ENCODE measurements around the gene CAMSAP1.

DNA sequence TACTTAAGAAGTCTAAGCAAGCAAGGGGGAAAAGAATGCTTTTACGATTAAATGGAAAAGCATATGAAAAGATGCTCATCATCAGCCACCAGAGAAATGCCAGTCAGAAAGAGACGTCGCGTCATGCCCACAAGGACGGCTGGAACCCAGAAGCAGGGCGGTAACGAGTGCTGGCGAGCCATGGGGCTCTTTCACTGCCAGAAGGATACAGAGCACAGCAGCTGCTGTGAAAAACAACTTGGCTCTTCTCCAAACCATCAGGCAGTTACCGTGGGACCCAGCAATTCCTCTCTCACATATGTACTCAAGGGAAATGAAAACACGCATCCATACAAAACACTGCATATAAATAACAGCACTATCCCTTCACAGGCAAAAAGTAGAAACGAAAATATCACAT, 95.5 kb downstream of the CAMSAP1 start:
- TF ChIP-seq TEAD4 (IDR thresholded peaks at IDR 0.05) (no peak), TCF12 (IDR thresholded peaks at IDR 0.05; ENCODE audit: low read depth) (no peak), RAD21 (IDR thresholded peaks at IDR 0.05; ENCODE audit: low read depth) (no peak), TAF1 (IDR thresholded peaks at IDR 0.05; ENCODE audit: low read depth) (no peak), ZBTB7A (IDR thresholded peaks at IDR 0.05; ENCODE audit: low read depth) (no peak), USF1 (IDR thresholded peaks at IDR 0.05) (no peak), EGR1 (IDR thresholded peaks at IDR 0.05) (no peak)
